Chondrocyte (in vitro differentiated cells): ENCODE data around the gene STRN. TPM values are rescaled to one million over a fixed set of nuclear protein-coding genes. Genes with fewer than 3 reads are reported as not detected.

Experiments
- DNase-seq: peaks from one replicate; pipeline ENCODE4 v3.0.0; 2021; ENCODE audit warnings: mixed read lengths, low spot score
- H3K27ac Mint-ChIP-seq: one replicate; pipeline ENCODE4 v1.8.0; 2021; ENCODE audit warnings: mild to moderate bottlenecking, moderate library complexity, mixed read lengths; ENCODE audit not compliant: unreplicated experiment
- H3K27me3 Mint-ChIP-seq: 2 replicates; pipeline ENCODE4 v1.8.0; 2021; ENCODE audit warnings: low read depth, mixed read lengths
- H3K36me3 Mint-ChIP-seq: 2 replicates; pipeline ENCODE4 v1.8.0; 2021; ENCODE audit warnings: low read depth, mixed read lengths
- H3K4me1 Mint-ChIP-seq: 2 replicates; pipeline ENCODE4 v1.8.0; 2021; ENCODE audit warnings: low read depth, mild to moderate bottlenecking, mixed read lengths
- H3K4me3 Mint-ChIP-seq: one replicate; pipeline ENCODE4 v1.8.0; 2021; ENCODE audit warnings: mild to moderate bottlenecking, moderate library complexity, mixed read lengths; ENCODE audit not compliant: unreplicated experiment
- H3K9me3 Mint-ChIP-seq: 2 replicates; pipeline ENCODE4 v1.8.0; 2021; ENCODE audit warnings: low read depth, mixed read lengths
- total RNA-seq: library from RNA; stranded (reverse); gene quantifications from 3 replicates; pipeline ENCODE4 v1.2.1, GENCODE V29; 2021
- TF ChIP-seq, protein P1 (sequence below): fragments of 200-600 bp; sonication (generic); IDR thresholded peaks from 2 replicates; pipeline ENCODE4 v1.5.0; 2021; ENCODE audit warnings: antibody characterized with exemption, mild to moderate bottlenecking, moderate library complexity

The STRN gene
- total RNA-seq, 1 donor from 2014 or later = 27.5 TPM

DNA sequence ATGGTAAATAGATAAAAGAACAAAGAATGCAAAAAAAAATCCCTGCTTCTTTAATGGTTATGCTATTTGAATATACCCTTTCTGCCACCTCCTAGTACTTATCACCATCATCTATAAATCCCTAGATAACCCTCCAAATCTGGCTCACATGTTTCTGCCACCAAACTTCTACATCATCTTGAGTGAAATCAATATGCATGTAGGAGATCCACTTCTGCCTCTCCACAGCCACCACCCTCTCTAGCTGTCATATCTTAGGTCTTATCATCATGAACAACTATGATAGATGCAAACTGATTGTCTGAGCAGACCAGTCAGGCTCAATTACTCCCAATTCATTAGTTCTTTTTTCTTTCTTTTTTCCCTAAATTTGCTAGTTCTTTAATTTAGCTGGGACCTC, 55.3 kb downstream of the STRN start:
- TF ChIP-seq, protein P1, sequence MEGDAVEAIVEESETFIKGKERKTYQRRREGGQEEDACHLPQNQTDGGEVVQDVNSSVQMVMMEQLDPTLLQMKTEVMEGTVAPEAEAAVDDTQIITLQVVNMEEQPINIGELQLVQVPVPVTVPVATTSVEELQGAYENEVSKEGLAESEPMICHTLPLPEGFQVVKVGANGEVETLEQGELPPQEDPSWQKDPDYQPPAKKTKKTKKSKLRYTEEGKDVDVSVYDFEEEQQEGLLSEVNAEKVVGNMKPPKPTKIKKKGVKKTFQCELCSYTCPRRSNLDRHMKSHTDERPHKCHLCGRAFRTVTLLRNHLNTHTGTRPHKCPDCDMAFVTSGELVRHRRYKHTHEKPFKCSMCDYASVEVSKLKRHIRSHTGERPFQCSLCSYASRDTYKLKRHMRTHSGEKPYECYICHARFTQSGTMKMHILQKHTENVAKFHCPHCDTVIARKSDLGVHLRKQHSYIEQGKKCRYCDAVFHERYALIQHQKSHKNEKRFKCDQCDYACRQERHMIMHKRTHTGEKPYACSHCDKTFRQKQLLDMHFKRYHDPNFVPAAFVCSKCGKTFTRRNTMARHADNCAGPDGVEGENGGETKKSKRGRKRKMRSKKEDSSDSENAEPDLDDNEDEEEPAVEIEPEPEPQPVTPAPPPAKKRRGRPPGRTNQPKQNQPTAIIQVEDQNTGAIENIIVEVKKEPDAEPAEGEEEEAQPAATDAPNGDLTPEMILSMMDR = no peak
- Mint-ChIP-seq H3K9me3 (no peaks in the 10 kb centered on the region), H3K27me3 (no peaks in the 10 kb centered on the region), H3K4me3 (no peak overlapping the region), H3K4me1 (no peaks in the 10 kb centered on the region), H3K27ac (no peak overlapping the region), H3K36me3 (peaks cover 2% of the 10 kb centered on the region)
- DNase-seq = no peak

DNA sequence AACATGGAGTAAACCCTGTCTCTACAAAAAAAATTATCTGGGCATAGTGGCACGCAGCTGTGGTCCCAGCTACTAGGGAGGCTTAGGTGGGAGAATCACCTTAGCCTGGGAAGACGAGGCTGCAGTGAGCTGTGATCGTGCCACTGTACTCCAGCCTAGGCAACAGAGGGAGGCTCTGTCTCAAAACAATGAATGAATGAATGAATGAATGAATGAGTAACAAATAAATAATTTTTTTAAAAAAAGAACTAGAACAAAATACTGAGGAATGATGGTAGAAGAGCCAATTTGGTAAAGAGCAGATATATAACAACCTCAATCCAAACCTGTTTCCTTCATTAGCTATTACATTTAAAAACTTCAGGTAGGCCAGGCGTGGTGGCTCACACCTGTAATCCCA, 60.1 kb downstream of the STRN start:
- TF ChIP-seq, protein P1 = no peak
- H3K36me3 Mint-ChIP-seq = peaks cover 2% of the 10 kb centered on the region
- H3K4me3 Mint-ChIP-seq = no peak overlapping the region
- no peaks in the 10 kb centered on the region for H3K9me3 Mint-ChIP-seq
- no peaks in the 10 kb centered on the region for H3K27me3 Mint-ChIP-seq
- no peak overlapping the region for H3K27ac Mint-ChIP-seq
- no peak for DNase-seq
- H3K4me1 Mint-ChIP-seq = peaks cover 2% of the 10 kb centered on the region

DNA sequence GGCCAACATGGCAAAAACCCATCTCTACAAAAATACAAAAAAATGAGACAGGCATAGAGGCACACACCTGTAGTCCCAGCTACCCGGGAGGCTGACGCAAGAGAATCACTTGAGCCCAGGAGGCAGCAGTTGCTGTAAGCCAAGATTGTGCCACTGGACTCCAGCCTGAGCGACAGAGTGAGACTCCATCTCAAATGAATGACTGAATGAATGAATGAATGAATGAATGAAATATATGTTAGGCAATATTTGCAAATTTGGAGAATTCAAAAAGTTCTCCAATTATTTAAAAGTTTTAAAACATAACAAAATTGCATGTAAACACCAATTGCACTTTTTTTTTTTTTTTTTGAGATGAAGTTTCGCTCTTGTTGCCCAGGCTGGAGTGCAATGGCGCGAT, 61.7 kb downstream of the STRN start:
- Mint-ChIP-seq H3K9me3 (no peaks in the 10 kb centered on the region), H3K4me3 (no peak overlapping the region), H3K36me3 (peaks cover 5% of the 10 kb centered on the region), H3K27ac (no peak overlapping the region), H3K4me1 (peaks cover 2% of the 10 kb centered on the region), H3K27me3 (no peaks in the 10 kb centered on the region)
- no peak for DNase-seq
- TF ChIP-seq, protein P1 = no peak

DNA sequence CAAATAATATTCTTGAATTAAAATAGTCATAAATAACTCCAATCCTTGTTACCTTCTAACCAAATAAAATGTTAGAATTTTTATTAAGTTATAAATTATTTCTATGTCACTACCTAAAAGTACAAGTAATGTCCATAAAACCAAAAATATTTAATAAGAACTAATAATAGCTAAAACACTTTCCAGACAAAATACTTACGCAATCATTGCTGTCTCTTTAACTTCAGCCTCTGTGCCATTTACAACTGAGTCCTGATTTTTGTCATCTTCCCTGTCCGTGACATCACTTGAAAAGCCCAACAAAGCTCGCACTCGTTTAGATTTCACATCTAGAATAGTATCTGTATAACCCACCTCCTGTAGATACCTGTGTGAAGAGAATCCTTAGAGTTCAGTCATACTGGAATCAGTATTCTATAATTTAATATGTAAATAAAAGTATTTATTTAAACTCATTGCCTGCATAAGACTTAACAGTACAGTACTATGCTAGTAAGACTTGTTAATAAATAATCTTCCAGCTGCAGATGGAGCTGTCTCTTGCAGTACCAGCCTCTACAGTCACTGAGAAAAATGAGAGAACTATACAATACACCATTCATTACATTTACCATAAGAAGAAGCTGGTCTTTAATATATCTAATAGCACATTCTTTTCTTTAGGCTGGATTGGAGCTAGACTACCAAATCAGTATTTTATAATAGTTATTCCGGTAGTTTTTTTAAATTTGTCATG, 63.8 kb downstream of the STRN start:
- Mint-ChIP-seq H3K9me3 (no peaks in the 10 kb centered on the region), H3K36me3 (peaks cover 9% of the 10 kb centered on the region), H3K4me1 (peaks cover 2% of the 10 kb centered on the region), H3K27me3 (no peaks in the 10 kb centered on the region), H3K27ac (no peak overlapping the region), H3K4me3 (no peak overlapping the region)
- no peak for DNase-seq
- TF ChIP-seq, protein P1 = no peak

DNA sequence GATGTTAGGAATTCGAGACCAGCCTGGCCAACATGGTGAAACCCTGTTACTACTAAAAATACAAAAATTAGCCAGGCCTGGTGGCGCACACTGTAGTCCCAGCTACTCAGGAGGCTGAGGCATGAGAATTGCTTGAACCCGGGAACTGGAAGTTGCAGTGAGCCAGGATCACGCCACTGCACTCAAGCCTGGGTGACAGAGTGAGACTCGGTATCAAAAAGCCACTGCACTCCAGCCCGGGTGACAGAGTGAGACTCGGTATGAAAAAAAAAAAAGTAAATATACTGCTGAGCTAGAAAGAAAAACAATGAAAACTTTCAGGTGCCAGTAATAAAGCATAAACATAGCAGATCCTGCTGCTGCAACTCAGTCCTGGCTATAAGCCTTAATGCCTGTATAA, 73.5 kb downstream of the STRN start:
- TF ChIP-seq, protein P1 = no peak
- Mint-ChIP-seq H3K4me3 (no peak overlapping the region), H3K9me3 (no peaks in the 10 kb centered on the region), H3K4me1 (peaks cover 12% of the 10 kb centered on the region), H3K27ac (no peak overlapping the region), H3K27me3 (no peaks in the 10 kb centered on the region), H3K36me3 (peaks cover 4% of the 10 kb centered on the region)
- no peak for DNase-seq
